PFSK-1 (cell line): ENCODE measurements around the gene CASP9.

Experiments used
- FOXP2 ChIP-seq: optimal IDR thresholded peaks from 2 replicates; pipeline ENCODE3; 2011; ENCODE audit warnings: borderline replicate concordance, control low read depth, inconsistent platforms; ENCODE audit not compliant: insufficient read depth; ENCODE audit errors: extremely low read length, extremely low read depth
- POLR2AphosphoS5 ChIP-seq: IDR thresholded peaks from 2 replicates; pipeline ENCODE4 v1.6.1; 2012; ENCODE audit warnings: low read depth, mild to moderate bottlenecking, control low read depth, low read length, moderate library complexity
- REST ChIP-seq, 2 experiments: IDR thresholded peaks; 2 replicates each; pipeline versions ENCODE4 v1.6.1 to v1.8.0; 2011 to 2012; ENCODE audit warnings: low read depth in 2 of 2, low read length in 2 of 2, control low read depth in 1 of 2, inconsistent platforms in 1 of 2, mild to moderate bottlenecking in 1 of 2, moderate library complexity in 1 of 2; ENCODE audit not compliant: insufficient read depth in 1 of 2
- SIN3A ChIP-seq: IDR thresholded peaks from 2 replicates; pipeline ENCODE4 v1.6.1; 2012; ENCODE audit warnings: mild to moderate bottlenecking, low read length, moderate library complexity, borderline replicate concordance; ENCODE audit not compliant: insufficient read depth
- TAF1 ChIP-seq: IDR thresholded peaks from 2 replicates; pipeline ENCODE4 v1.6.1; 2012; ENCODE audit warnings: low read length, control low read depth, borderline replicate concordance; ENCODE audit not compliant: insufficient read depth

CASP9 gene

GRCh38 chr1:15507278-15507677 lies 16.7 kb downstream of the CASP9 start:
- TF ChIP-seq FOXP2 (no peak), REST (IDR thresholded peaks at IDR 0.05; ENCODE audit: insufficient read depth in 1 of 2, low read depth in 2 of 2, low read length in 2 of 2) (no peak), POLR2AphosphoS5 (no peak), TAF1 (no peak), SIN3A (no peak)

GRCh38 chr1:15506831-15507230 lies 17.2 kb downstream of the CASP9 start:
- no peak for TF ChIP-seq POLR2AphosphoS5
- no peak for TF ChIP-seq FOXP2
- no peak for TF ChIP-seq TAF1
- TF ChIP-seq SIN3A = no peak

DNA sequence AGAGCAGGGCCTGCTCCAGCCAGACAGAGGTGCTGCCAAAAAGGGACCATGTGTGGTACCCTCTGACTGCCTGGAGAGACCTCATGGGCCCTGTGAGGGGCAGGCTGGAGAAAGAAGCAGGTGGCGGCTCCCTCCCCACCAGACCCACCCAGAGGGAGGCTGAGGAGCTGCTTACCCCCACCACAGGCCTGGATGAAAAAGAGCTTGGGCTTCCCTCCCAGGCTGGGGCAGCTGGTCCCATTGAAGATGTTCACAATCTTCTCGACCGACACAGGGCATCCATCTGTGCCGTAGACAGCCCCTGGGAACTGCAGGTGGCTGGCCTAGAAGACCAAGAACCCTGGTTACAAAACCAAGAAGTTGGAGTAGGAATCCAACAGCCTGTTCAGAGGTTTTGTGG lies 19.6 kb downstream of the CASP9 start:
- no peak for TF ChIP-seq POLR2AphosphoS5
- no peak for TF ChIP-seq REST (IDR thresholded peaks at IDR 0.05; ENCODE audit: insufficient read depth in 1 of 2, low read depth in 2 of 2, low read length in 2 of 2)
- TF ChIP-seq FOXP2 = no peak
- no peak for TF ChIP-seq TAF1

DNA sequence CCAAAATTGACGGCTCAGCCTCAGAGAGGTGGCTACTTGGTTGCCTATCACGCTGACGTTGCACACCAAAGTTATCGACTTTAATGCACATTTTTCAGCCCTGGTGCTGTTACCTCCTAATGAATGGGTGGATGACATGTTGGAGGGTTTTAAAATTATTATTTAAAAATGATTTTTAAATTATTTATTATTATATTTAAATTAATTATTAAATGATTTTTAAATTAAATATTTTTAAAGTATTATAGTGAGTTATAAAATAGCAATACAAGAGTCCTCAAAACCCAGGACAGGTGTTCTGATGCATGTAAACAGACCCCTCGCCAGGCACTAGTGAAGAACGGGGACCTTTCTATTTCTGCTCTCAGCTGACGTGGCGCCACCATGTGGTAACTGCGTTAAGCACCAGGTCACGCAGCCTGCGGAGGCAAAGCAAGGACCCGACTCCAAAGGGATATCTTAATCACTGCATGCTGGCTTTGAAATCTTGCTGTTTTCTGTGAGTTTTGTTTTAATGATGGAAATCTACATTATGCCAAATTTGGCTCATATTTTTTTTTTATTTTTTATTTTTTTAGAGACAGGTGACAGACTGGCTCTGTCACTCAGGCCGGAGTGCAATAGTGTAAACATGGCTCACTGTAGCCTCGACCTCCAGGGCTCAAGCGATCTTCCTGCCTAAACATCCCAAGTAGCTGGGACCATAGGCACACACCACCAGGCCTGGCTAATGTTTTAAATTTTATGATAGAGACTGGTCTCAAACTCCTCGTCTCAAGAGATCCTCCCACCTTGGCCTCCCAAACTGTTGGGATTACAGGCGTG lies 22.6 kb downstream of the CASP9 start:
- TF ChIP-seq SIN3A = no peak
- no peak for TF ChIP-seq FOXP2

- TF ChIP-seq TAF1 (no peak), REST (IDR thresholded peaks at IDR 0.05; ENCODE audit: insufficient read depth in 1 of 2, low read depth in 2 of 2, low read length in 2 of 2) (no peak), SIN3A (no peak), FOXP2 (no peak), POLR2AphosphoS5 (no peak)
These were observed 23.5 kb downstream of the CASP9 start for GRCh38 chr1:15500184-15501178.

GRCh38 chr1:15493869-15494390 lies 30.1 kb downstream of the CASP9 start:
- TF ChIP-seq SIN3A = no peak
- no peak for TF ChIP-seq POLR2AphosphoS5
- no peak for TF ChIP-seq FOXP2
- no peak for TF ChIP-seq REST (IDR thresholded peaks at IDR 0.05; ENCODE audit: insufficient read depth in 1 of 2, low read depth in 2 of 2, low read length in 2 of 2)
- TF ChIP-seq TAF1 = no peak
